Ovary (tissue), 9 donors: Measurements from ENCODE around the gene DOP1B. TPM values are rescaled to one million over a fixed set of nuclear protein-coding genes. Genes with fewer than 3 reads are reported as not detected.
"Not testable (repeated sequence)": the region's sequence is repeated elsewhere in the genome, so short reads cannot be mapped to it uniquely, and the experiment has no call there.

Experiments used
- DNase-seq, 5 donors: peaks; one replicate each; pipeline ENCODE4 v3.0.0-alpha.2; 2019 to 2020
- H3K27ac ChIP-seq, 2 donors: fragments of 200-600 bp; one replicate each; pipeline versions ENCODE4 v1.5.1 to v1.8.0; 2019 to 2022
- H3K27me3 ChIP-seq: fragments of 200-600 bp; one replicate; pipeline ENCODE4 v1.8.0; 2022
- H3K36me3 ChIP-seq: fragments of 200-600 bp; sonication (generic); one replicate; pipeline ENCODE4 v1.5.1; 2019
- H3K4me1 ChIP-seq: one replicate; pipeline ENCODE4 v1.8.1; 2013; ENCODE audit warnings: mild to moderate bottlenecking, moderate library complexity; ENCODE audit not compliant: insufficient read depth
- H3K4me3 ChIP-seq: fragments of 200-600 bp; sonication (generic); one replicate; pipeline ENCODE4 v1.5.1; 2017
- H3K9me3 ChIP-seq, 2 donors: fragments of 200-600 bp in 1 of 2; sonication (generic) in 1 of 2; one replicate each; pipeline versions ENCODE4 v1.5.1 to v1.8.1; 2013 to 2019; ENCODE audit warnings: mild to moderate bottlenecking in 1 of 2, moderate library complexity in 1 of 2
- EP300 ChIP-seq: sonication (generic); formaldehyde crosslinking; IDR thresholded peaks from one replicate; pipeline ENCODE4 v1.6.1; 2017; ENCODE audit warnings: antibody characterized with exemption
- POLR2A ChIP-seq: fragments of 450-650 bp; IDR thresholded peaks from one replicate; pipeline ENCODE4 v1.6.1; 2017; ENCODE audit warnings: antibody characterized with exemption, mild to moderate bottlenecking, moderate library complexity
- WGBS, 3 donors: extraction: QIAGEN DNeasy Blood & Tissue Kit in 1 of 3; methylation state at CpG; one replicate each; pipeline versions ENCODE4 v1.1.5 to v1.1.7; 2013 to 2017; 5-methylcytosine and 5-hydroxymethylcytosine counted together
- intact Hi-C, 4 donors: fragments of 100-400 bp; cut with DNase I; formaldehyde crosslinking; loops; one replicate each; pipeline versions ENCODE4 v1.11.0 to v1.15.1; 2022 to 2023
- polyA plus RNA-seq, 2 donors: library from polyadenylated mRNA; stranded (reverse); fragments of 200-250 nt in 1 of 2; fragments of 350-450 nt in 1 of 2; fragmentation: Illumina TruSeq in 1 of 2; extraction: RNeasy Lipid Tissue Mini Kit (QIAGEN cat#74804) in 1 of 2; gene quantifications; one replicate each; pipeline ENCODE4 v1.2.3, GENCODE V29; 2013 to 2014
- total RNA-seq, 7 donors: library from RNA; depleted of rRNA in 2 of 7; stranded (reverse); fragments of >200 nt in 2 of 7; fragmentation: NEBNext Ultra II Directional in 3 of 7; extraction: Animal tissue kit (Norgen Biotek cat#: 25700) in 3 of 7; gene quantifications; one replicate each; pipeline versions ENCODE4 v1.1.0 to v1.2.4, GENCODE V29; 2016 to 2023
- TF ChIP-seq, protein P1 (sequence below), 3 donors: fragments of 450-650 bp in 2 of 3; fragments of 200-600 bp in 1 of 3; IDR thresholded peaks; one replicate each; pipeline versions ENCODE4 v1.5.1 to v1.8.0; 2016 to 2022; ENCODE audit warnings: antibody characterized with exemption in 3 of 3, mild to moderate bottlenecking in 1 of 3
- donor health status: DM: no; HTN: no; CAD: no; lungs with moderate emphysema.
- donor health status: DM: no; HTN: no; CAD: no.
- donor health status: Bipolar disorder and iron deficiency.
- donor health status: DM: yes; HTN: yes; CAD: no.
- donor health status: DM: no; HTN: no; CAD: no.
- donor health status: DM: yes; HTN: yes; CAD: no.

Gene DOP1B
- total and polyA plus RNA-seq, 9 donors: 2.3 to 12.5 (median 6.3) TPM

DNA sequence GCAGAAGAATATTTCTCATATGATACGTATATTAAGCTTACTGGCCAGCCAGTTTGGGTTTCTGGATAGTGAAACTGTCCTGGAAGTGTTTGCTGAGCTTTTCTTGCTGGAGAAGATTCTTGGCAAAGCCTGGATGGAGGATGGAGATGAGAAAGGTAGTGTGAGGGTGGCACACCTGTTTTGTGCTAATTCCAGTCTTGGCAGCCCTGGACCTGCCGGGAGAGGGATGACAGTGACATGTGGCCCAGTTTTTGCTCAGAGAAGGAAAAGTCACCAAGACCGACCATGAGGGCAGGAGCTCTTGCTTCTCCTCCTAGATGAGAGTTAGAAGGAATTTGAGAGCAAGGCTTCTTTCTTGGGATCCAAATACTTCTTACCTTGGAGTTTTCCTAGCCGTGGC lies 34.1 kb downstream of the DOP1B start:
- Histone ChIP-seq H3K4me1 (no peaks in the 10 kb centered on the region), H3K9me3 (no peaks in the 10 kb centered on the region), H3K27ac (no peak overlapping the region), H3K36me3 (no peaks in the 10 kb centered on the region), H3K4me3 (no peak overlapping the region), H3K27me3 (no peaks in the 10 kb centered on the region)
- intact Hi-C loops: no loop called here
- 84 to 88% (median 87%) methylated on average over 4 of the region's 4 CpGs for WGBS, 3 donors
- TF ChIP-seq EP300: no peak
- TF ChIP-seq, protein P1, sequence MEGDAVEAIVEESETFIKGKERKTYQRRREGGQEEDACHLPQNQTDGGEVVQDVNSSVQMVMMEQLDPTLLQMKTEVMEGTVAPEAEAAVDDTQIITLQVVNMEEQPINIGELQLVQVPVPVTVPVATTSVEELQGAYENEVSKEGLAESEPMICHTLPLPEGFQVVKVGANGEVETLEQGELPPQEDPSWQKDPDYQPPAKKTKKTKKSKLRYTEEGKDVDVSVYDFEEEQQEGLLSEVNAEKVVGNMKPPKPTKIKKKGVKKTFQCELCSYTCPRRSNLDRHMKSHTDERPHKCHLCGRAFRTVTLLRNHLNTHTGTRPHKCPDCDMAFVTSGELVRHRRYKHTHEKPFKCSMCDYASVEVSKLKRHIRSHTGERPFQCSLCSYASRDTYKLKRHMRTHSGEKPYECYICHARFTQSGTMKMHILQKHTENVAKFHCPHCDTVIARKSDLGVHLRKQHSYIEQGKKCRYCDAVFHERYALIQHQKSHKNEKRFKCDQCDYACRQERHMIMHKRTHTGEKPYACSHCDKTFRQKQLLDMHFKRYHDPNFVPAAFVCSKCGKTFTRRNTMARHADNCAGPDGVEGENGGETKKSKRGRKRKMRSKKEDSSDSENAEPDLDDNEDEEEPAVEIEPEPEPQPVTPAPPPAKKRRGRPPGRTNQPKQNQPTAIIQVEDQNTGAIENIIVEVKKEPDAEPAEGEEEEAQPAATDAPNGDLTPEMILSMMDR (IDR thresholded peaks at IDR 0.05): no peak
- no peak for TF ChIP-seq POLR2A
- DNase-seq: no peak

- H3K4me1 ChIP-seq: no peaks in the 10 kb centered on the region
- TF ChIP-seq, protein P1 (IDR thresholded peaks at IDR 0.05): no peak
- no peak for TF ChIP-seq POLR2A
- TF ChIP-seq EP300: no peak
- no peak for DNase-seq
- no peaks in the 10 kb centered on the region for H3K9me3 ChIP-seq
- H3K4me3 ChIP-seq: no peak overlapping the region
- WGBS, 3 donors: 86 to 90% (median 87%) methylated on average over 7 of the region's 7 CpGs
- H3K27me3 ChIP-seq: no peaks in the 10 kb centered on the region
- no peaks in the 10 kb centered on the region for H3K36me3 ChIP-seq
- intact Hi-C loops: no loop called here
- no peak overlapping the region for H3K27ac ChIP-seq
Measured at GRCh38 chr21:36193200-36193599, 36.6 kb downstream of the DOP1B start.

- intact Hi-C loops: no loop called here
Measured at GRCh38 chr21:36194024-36194423, 37.4 kb downstream of the DOP1B start.

GRCh38 chr21:36195613-36196012 lies 39.0 kb downstream of the DOP1B start:
- Histone ChIP-seq H3K4me3 (no peak overlapping the region), H3K9me3 (no peaks in the 10 kb centered on the region), H3K27ac (no peak overlapping the region), H3K27me3 (no peaks in the 10 kb centered on the region), H3K4me1 (no peaks in the 10 kb centered on the region), H3K36me3 (no peaks in the 10 kb centered on the region)
- TF ChIP-seq, protein P1 (IDR thresholded peaks at IDR 0.05): no peak
- TF ChIP-seq EP300 (no peak), POLR2A (no peak)
- intact Hi-C loops: no loop called here
- no peak for DNase-seq
- 92 to 96% (median 95%) methylated on average over 1 of the region's 1 CpG for WGBS, 3 donors

More at GRCh38 chr21:36194024-36194423, 37.4 kb downstream of the DOP1B start:
- no peak for DNase-seq
- no peak overlapping the region for H3K27ac ChIP-seq
- no peaks in the 10 kb centered on the region for H3K4me1 ChIP-seq
- no peaks in the 10 kb centered on the region for H3K9me3 ChIP-seq
- no peaks in the 10 kb centered on the region for H3K27me3 ChIP-seq
- 83 to 90% (median 85%) methylated on average over 3 of the region's 3 CpGs for WGBS, 3 donors
- H3K4me3 ChIP-seq: no peak overlapping the region
- TF ChIP-seq, protein P1 (IDR thresholded peaks at IDR 0.05): no peak
- no peak for TF ChIP-seq EP300
- no peak for TF ChIP-seq POLR2A
- no peaks in the 10 kb centered on the region for H3K36me3 ChIP-seq

- no peaks in the 10 kb centered on the region for H3K9me3 ChIP-seq
- H3K27ac ChIP-seq: no peak overlapping the region
- no peak overlapping the region for H3K4me3 ChIP-seq
- DNase-seq: no peak
- intact Hi-C loops: no loop called here
- no peak for TF ChIP-seq POLR2A
- TF ChIP-seq EP300: no peak
- TF ChIP-seq, protein P1 (IDR thresholded peaks at IDR 0.05): no peak
- H3K36me3 ChIP-seq: no peaks in the 10 kb centered on the region
- 79 to 87% (median 79%) methylated on average over 9 of the region's 9 CpGs for WGBS, 3 donors
- no peaks in the 10 kb centered on the region for H3K4me1 ChIP-seq
- H3K27me3 ChIP-seq: no peaks in the 10 kb centered on the region
Measured at GRCh38 chr21:36199021-36199420, 42.4 kb downstream of the DOP1B start.

DNA sequence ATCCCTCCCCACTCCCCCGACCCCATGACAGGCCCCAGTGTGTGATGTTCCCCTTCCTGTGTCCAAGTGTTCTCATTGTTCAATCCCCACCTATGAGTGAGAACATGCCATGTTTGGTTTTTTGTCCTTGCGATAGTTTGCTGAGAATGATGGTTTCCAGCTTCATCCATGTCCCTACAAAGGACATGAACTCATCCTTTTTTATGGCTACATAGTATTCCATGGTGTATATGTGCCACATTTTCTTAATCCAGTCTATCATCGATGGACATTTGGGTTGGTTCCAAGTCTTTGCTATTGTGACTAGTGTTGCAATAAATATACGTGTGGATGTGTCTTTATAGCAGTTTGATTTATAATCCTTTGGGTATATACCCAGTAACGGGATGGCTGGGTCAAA lies 43.0 kb downstream of the DOP1B start:
- H3K36me3 ChIP-seq, H3K4me1 ChIP-seq, DNase-seq, H3K27ac ChIP-seq, H3K4me3 ChIP-seq, intact Hi-C loops, H3K27me3 ChIP-seq, H3K9me3 ChIP-seq: not testable (repeated sequence)
- WGBS, 3 donors: 92 to 97% (median 95%) methylated on average over 5 of the region's 5 CpGs
